ENCODE measurements around the gene HOXD4. TPM values are rescaled to one million over a fixed set of nuclear protein-coding genes. Genes with fewer than 3 reads are reported as not detected.

Gene HOXD4
- total RNA-seq, 4 donors from 2014 or later: 3.8 to 17.1 (median 16.6) TPM

DNA sequence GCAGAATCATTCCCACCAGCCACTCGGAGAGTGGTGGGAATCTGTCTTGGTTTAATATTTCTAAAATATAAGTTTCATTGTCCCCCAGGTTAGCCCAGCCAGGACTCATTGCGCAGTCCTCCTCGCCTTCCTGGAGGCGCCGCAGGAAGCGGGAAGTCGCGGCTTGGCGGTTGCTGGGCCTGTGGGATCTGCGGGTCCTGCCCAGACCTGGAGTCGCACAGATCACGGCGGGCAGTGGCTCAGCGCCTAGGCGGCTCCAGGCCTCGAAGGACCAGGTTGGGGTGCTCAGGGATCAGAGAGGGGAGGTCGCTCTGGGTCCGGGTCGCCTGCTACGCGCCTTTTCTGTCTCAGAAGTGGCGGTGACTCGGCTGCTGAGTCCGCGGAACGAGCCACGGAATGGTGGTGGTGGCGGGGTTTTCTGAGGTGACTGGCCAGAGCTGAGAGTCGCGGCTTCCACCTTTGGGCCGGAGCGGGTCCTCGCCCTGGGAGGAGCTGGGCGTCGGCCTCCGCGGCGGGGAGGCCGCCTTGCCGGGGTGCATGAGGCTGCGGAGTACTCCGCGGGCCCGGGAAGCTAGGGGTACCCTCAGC is 8.4 kb downstream of the HOXD4 start:
- Histone ChIP-seq H3K36me3 (peaks cover 0 to 9% (median 0%) of the 10 kb centered on the region in 3 donors), H3K4me3 (peak overlapping the region in 3 of 4 donors; percentile 15 to 36 (median 17)), H3K27me3 (peaks cover 3 to 100% of the 10 kb centered on the region in 2 donors), H3K27ac (no peak overlapping the region), H3K4me1 (peaks cover 0 to 45% (median 9%) of the 10 kb centered on the region in 4 donors), H3K9me3 (peaks cover 0 to 9% (median 0%) of the 10 kb centered on the region in 4 donors)
- WGBS, 2 donors: 45 to 51% methylated on average over 28 to 35 of the region's 44 CpGs
- TF ChIP-seq POLR2A (IDR thresholded peaks at IDR 0.05) (no peak), EP300 (IDR thresholded peaks at IDR 0.05) (no peak)
- TF ChIP-seq, protein P1, sequence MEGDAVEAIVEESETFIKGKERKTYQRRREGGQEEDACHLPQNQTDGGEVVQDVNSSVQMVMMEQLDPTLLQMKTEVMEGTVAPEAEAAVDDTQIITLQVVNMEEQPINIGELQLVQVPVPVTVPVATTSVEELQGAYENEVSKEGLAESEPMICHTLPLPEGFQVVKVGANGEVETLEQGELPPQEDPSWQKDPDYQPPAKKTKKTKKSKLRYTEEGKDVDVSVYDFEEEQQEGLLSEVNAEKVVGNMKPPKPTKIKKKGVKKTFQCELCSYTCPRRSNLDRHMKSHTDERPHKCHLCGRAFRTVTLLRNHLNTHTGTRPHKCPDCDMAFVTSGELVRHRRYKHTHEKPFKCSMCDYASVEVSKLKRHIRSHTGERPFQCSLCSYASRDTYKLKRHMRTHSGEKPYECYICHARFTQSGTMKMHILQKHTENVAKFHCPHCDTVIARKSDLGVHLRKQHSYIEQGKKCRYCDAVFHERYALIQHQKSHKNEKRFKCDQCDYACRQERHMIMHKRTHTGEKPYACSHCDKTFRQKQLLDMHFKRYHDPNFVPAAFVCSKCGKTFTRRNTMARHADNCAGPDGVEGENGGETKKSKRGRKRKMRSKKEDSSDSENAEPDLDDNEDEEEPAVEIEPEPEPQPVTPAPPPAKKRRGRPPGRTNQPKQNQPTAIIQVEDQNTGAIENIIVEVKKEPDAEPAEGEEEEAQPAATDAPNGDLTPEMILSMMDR (IDR thresholded peaks at IDR 0.05): no peak
- DNase-seq (ENCODE audit: low spot score in 2 of 2): no peak

DNA sequence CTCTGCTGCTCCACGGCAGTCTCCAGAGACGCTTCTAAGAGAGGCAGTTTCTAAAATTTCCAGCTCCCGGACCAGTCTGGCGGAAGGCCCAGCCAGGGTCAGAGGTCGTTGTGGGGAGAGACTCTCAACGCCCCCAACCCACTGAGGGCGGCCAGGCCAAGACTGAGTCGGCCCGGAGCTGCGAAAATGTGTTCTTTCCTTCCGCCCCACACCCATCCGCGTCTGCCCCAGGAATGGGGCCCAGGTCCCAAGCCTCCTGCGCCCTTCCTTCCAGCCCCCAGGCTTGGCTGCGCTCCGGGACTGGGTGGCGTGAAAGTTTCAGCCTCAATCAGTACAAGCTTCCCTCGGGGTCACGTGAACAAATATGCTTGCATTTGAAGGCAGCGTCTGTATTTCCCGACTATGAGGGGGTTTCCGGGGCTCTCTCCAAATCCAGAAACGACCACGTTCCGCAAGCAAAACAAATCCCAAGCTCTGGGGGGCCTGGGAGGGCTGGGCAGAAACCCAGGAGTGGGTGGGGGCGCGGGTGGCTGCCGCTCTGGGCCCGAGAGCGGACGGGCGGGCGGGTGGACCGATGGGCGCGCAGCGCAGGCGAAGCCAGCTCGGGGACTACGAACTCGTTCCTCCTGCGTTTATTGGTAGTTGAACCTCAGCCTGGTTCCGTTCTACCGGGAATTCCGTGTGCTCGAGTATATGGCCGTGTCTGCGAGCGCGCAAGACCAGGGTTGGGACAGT is 9.1 kb downstream of the HOXD4 start:
- peak overlapping the region; percentile 7 to 36 (median 16) for H3K4me3 ChIP-seq
- peaks cover 0 to 9% (median 0%) of the 10 kb centered on the region in 4 donors for H3K9me3 ChIP-seq
- peaks cover 6 to 100% of the 10 kb centered on the region in 2 donors for H3K27me3 ChIP-seq
- H3K27ac ChIP-seq: no peak overlapping the region
- TF ChIP-seq EP300 (IDR thresholded peaks at IDR 0.05) (no peak), POLR2A (IDR thresholded peaks at IDR 0.05) (peak in 1 of 2 donors; percentile 8)
- no peak for DNase-seq (ENCODE audit: low spot score in 2 of 2)
- peaks cover 0 to 52% (median 9%) of the 10 kb centered on the region in 4 donors for H3K4me1 ChIP-seq
- peaks cover 0 to 3% (median 0%) of the 10 kb centered on the region in 3 donors for H3K36me3 ChIP-seq
- WGBS, 2 donors: 17 to 28% methylated on average over 33 to 39 of the region's 50 CpGs

DNA sequence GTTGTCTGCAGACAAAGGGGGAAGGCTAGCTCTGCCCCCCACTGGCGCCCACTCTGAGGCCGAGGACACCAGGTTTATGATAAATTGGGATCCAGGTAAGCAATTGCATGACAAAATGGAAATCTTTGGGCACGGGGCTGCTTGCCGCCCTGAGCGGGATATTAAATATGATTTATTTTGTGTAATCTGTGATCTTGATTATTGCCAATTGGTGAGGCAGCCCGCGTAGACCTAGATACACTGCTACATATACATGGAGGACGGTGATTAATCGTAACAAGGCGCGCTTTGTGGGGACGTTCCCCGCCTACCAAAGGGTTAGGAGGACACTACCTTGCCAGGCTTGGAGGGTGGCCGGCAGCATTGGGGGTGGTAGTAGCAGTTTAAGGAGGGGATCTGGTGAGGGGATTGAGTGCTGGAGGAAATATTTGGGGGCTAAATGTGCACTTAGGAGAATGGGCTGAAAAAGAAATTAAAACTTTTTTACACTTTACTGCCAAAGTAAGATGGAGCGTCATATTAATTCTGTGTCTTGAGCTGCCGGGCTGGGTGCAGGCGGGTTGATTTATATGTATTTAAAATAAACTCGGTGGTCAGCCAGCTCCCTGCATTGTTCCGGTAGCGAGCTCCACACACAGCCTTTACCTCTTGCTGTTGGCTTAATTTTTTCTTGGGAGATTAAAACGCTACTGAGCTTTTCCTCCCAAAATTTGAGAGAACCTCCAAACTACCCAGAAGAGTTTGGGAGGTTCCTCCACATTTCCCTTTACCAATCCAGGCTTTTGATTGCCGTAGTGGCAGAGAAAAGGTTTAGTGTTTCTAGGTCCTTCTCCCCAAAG is 9.9 kb downstream of the HOXD4 start:
- TF ChIP-seq, protein P1 (IDR thresholded peaks at IDR 0.05): no peak
- TF ChIP-seq POLR2A (IDR thresholded peaks at IDR 0.05) (no peak), EP300 (IDR thresholded peaks at IDR 0.05) (no peak)
- Histone ChIP-seq H3K27ac (no peak overlapping the region), H3K4me1 (peaks cover 0 to 57% (median 9%) of the 10 kb centered on the region in 4 donors), H3K9me3 (peaks cover 0 to 9% (median 0%) of the 10 kb centered on the region in 4 donors), H3K36me3 (no peaks in the 10 kb centered on the region), H3K4me3 (peak overlapping the region in 2 of 4 donors; percentile 4 to 36), H3K27me3 (peaks cover 6 to 100% of the 10 kb centered on the region in 2 donors)
- DNase-seq (ENCODE audit: low spot score in 2 of 2): no peak
- 66% methylated on average over 22 of the region's 22 CpGs for WGBS, 2 donors

DNA sequence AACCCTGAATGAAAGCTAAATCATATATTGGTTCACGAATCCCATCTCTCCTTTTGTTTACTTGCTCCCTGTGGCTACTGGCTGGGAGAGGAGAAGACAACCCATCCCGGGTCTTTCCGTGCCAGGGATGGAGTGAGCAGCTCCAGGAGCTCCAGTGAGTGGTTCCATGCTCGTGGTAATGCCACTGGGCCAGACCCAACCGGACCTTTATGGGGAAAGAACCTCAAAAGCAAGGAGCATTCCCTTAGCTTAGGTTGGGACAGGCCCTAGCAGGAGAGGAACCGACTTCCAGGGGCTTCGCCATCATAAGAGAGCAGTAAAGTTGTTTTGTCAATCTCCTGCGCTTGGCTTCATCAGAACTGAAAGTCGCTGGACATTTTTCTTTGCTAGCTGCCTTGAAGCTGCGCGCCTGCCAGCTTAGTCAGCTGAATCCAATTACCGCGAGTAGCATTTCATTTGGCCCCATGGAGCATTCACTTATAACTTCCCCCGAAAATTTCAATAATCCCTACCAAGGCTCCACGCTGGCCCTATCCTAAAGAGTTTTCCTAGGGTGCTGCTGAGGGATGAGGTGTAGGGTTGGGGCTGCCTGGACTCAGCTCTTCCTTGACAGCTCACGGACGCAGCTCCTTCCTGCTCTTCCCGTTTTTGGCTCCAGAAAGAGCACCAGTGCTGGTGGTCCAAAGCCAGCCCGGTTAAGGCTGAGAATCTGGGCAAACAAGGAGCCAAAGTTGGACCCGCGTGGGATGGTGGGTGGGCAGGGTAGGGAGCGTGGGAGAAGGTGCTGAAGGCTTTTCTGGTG is 10.7 kb downstream of the HOXD4 start:
- Histone ChIP-seq H3K36me3 (no peaks in the 10 kb centered on the region), H3K27me3 (peaks cover 6 to 92% of the 10 kb centered on the region in 2 donors), H3K4me1 (peaks cover 0 to 54% (median 9%) of the 10 kb centered on the region in 4 donors), H3K27ac (no peak overlapping the region), H3K4me3 (peak overlapping the region in 2 of 4 donors; percentile 4 to 17), H3K9me3 (peaks cover 0 to 9% (median 0%) of the 10 kb centered on the region in 4 donors)
- no peak for DNase-seq (ENCODE audit: low spot score in 2 of 2)
- TF ChIP-seq EP300 (IDR thresholded peaks at IDR 0.05) (no peak), POLR2A (IDR thresholded peaks at IDR 0.05) (no peak)
- TF ChIP-seq, protein P1 (IDR thresholded peaks at IDR 0.05): no peak
- WGBS, 2 donors: 30 to 33% methylated on average over 22 of the region's 22 CpGs
